Body of pancreas (tissue), 4 donors: ENCODE data around the gene TTC24. TPM values are rescaled to one million over a fixed set of nuclear protein-coding genes. Genes with fewer than 3 reads are reported as not detected.
"Not testable (repeated sequence)": the region's sequence is repeated elsewhere in the genome, so short reads cannot be mapped to it uniquely, and the experiment has no call there.

ENCODE experiments used
- ATAC-seq: fragments of 150-250 bp; one replicate; pipeline ENCODE4 v1.9.1; 2016
- DNase-seq, 4 donors: peaks; one replicate each; pipeline ENCODE4 v3.0.0-alpha.2; 2019
- H3K27ac ChIP-seq, 4 donors: fragments of 200-600 bp; sonication (generic); 1 replicate in 3 of 4; 2 replicates in 1 of 4; pipeline versions ENCODE4 v1.5.1 to v1.6.1; 2016 to 2019; ENCODE audit warnings: mild to moderate bottlenecking in 1 of 4, mixed read lengths in 1 of 4, moderate library complexity in 1 of 4
- H3K27me3 ChIP-seq, 2 donors: fragments of 200-600 bp; sonication (generic); one replicate each; pipeline ENCODE4 v1.6.0; 2016; ENCODE audit warnings: mild to moderate bottlenecking in 1 of 2
- H3K36me3 ChIP-seq, 2 donors: fragments of 200-600 bp; sonication (generic); replicated peaks in 1 of 2; 2 replicates each; pipeline ENCODE4 v1.5.1; 2016; ENCODE audit warnings: low read depth in 2 of 2; ENCODE audit not compliant: insufficient read depth in 1 of 2
- H3K4me1 ChIP-seq: fragments of 200-600 bp; sonication (generic); one replicate; pipeline ENCODE4 v1.6.0; 2016
- H3K4me3 ChIP-seq, 2 donors: fragments of 200-600 bp; sonication (generic); 1 replicate in 1 of 2; 2 replicates in 1 of 2; pipeline ENCODE4 v1.5.1; 2016 to 2019
- H3K9me3 ChIP-seq, 3 donors: fragments of 200-600 bp; sonication (generic); 1 replicate in 2 of 3; 2 replicates in 1 of 3; pipeline ENCODE4 v1.5.1; 2016
- POLR2A ChIP-seq, 3 donors: fragments of 450-650 bp; IDR thresholded peaks; one replicate each; pipeline ENCODE4 v1.6.1; 2016; ENCODE audit warnings: antibody characterized with exemption in 3 of 3, mild to moderate bottlenecking in 2 of 3
- WGBS, 2 donors: methylation state at CpG; one replicate each; pipeline ENCODE4 v1.1.5; 2017; 5-methylcytosine and 5-hydroxymethylcytosine counted together
- intact Hi-C: fragments of 100-400 bp; cut with DNase I; formaldehyde crosslinking; loops from one replicate; pipeline ENCODE4 v1.15.1; 2023
- total RNA-seq, 2 donors: library from RNA; depleted of rRNA; stranded (reverse); fragments of >200 nt; gene quantifications; one replicate each; pipeline ENCODE4 v1.1.0, GENCODE V29; 2016
- TF ChIP-seq, protein P1 (sequence below), 7 experiments: fragments of 450-650 bp in 4 of 7; fragments of 200-600 bp in 3 of 7; sonication (generic) in 3 of 7; IDR thresholded peaks; one replicate each; pipeline ENCODE4 v1.5.1; 2016 to 2019; ENCODE audit warnings: antibody characterized with exemption in 7 of 7

TTC24 gene
- total RNA-seq, 2 donors from 2014 or later: not detected

GRCh38 chr1:156608036-156608674 lies 28.6 kb downstream of the TTC24 start:
- Histone ChIP-seq H3K9me3 (no peaks in the 10 kb centered on the region), H3K27ac (no peak overlapping the region), H3K27me3 (no peaks in the 10 kb centered on the region), H3K36me3 (no peaks in the 10 kb centered on the region), H3K4me1 (no peaks in the 10 kb centered on the region), H3K4me3 (no peak overlapping the region)
- DNase-seq (peak; percentile 54 to 72 (median 60)), ATAC-seq (peak; percentile 83)
- TF ChIP-seq POLR2A (IDR thresholded peaks at IDR 0.05): no peak
- TF ChIP-seq, protein P1, sequence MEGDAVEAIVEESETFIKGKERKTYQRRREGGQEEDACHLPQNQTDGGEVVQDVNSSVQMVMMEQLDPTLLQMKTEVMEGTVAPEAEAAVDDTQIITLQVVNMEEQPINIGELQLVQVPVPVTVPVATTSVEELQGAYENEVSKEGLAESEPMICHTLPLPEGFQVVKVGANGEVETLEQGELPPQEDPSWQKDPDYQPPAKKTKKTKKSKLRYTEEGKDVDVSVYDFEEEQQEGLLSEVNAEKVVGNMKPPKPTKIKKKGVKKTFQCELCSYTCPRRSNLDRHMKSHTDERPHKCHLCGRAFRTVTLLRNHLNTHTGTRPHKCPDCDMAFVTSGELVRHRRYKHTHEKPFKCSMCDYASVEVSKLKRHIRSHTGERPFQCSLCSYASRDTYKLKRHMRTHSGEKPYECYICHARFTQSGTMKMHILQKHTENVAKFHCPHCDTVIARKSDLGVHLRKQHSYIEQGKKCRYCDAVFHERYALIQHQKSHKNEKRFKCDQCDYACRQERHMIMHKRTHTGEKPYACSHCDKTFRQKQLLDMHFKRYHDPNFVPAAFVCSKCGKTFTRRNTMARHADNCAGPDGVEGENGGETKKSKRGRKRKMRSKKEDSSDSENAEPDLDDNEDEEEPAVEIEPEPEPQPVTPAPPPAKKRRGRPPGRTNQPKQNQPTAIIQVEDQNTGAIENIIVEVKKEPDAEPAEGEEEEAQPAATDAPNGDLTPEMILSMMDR (IDR thresholded peaks at IDR 0.05): peak; percentile 29 to 86 (median 78)
- intact Hi-C loops: no loop called here
- WGBS, 2 donors: 21 to 26% methylated on average over 7 of the region's 7 CpGs

DNA sequence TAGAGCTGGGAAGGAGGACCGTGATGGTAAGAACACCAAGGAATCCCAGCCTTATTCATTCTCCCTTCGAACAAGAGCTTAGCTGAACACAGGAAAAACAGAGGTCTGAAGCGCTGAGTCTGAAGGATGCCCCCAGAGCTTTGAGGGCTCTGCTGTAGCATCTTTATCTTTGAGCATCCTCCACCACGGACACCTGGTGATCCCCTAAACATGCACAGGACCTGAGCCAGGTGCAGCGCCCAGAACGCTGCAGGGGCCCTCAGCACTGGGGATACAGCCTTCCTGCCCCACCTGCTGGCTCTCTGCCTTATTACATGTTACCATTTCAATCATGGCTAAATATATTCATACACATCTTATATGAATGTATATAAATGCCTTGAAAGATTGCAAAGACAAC lies 29.5 kb downstream of the TTC24 start:
- Histone ChIP-seq H3K4me3 (no peak overlapping the region), H3K36me3 (no peaks in the 10 kb centered on the region), H3K9me3 (no peaks in the 10 kb centered on the region), H3K27ac (no peak overlapping the region), H3K27me3 (no peaks in the 10 kb centered on the region), H3K4me1 (no peaks in the 10 kb centered on the region)
- intact Hi-C loops: no loop called here
- 29 to 36% methylated on average over 6 of the region's 6 CpGs for WGBS, 2 donors
- TF ChIP-seq POLR2A (IDR thresholded peaks at IDR 0.05): no peak
- TF ChIP-seq, protein P1 (IDR thresholded peaks at IDR 0.05): peak in 6 of 7 experiments; percentile 8 to 38 (median 34)
- no peak for ATAC-seq
- DNase-seq: peak in 1 of 4 donors; percentile 36

GRCh38 chr1:156610072-156610471 lies 30.5 kb downstream of the TTC24 start:
- WGBS, 2 donors: 77 to 80% methylated on average over 9 of the region's 9 CpGs
- H3K4me3 ChIP-seq, H3K9me3 ChIP-seq, H3K27me3 ChIP-seq, intact Hi-C loops, H3K4me1 ChIP-seq, H3K27ac ChIP-seq, H3K36me3 ChIP-seq, ATAC-seq, DNase-seq: not testable (repeated sequence)

DNA sequence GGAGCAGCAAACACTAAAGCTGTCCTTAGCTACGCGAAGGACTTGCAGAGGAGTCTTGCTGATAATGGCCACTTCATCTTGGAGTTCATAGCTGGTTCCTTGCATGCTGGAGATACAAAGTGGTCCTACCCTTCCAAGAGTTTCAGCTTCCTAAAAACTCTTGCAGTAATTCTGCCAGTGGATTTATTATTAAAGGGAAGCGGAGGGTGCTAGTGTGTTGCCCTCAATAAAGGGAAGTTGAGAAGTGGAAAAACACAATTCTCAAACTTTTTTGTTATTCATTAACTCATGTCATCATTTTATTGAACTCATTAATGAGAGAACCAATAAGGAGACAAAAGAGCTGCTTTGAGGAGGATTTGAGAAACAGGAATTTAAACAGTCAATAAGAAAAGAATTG lies 33.1 kb downstream of the TTC24 start:
- Histone ChIP-seq H3K27me3 (no peaks in the 10 kb centered on the region), H3K27ac (no peak overlapping the region), H3K4me1 (peaks cover 11% of the 10 kb centered on the region), H3K4me3 (no peak overlapping the region), H3K9me3 (no peaks in the 10 kb centered on the region), H3K36me3 (no peaks in the 10 kb centered on the region)
- intact Hi-C loops: no loop called here
- no peak for TF ChIP-seq POLR2A (IDR thresholded peaks at IDR 0.05)
- TF ChIP-seq, protein P1 (IDR thresholded peaks at IDR 0.05): no peak
- ATAC-seq: no peak
- 43 to 53% methylated on average over 3 of the region's 3 CpGs for WGBS, 2 donors
- DNase-seq: no peak

DNA sequence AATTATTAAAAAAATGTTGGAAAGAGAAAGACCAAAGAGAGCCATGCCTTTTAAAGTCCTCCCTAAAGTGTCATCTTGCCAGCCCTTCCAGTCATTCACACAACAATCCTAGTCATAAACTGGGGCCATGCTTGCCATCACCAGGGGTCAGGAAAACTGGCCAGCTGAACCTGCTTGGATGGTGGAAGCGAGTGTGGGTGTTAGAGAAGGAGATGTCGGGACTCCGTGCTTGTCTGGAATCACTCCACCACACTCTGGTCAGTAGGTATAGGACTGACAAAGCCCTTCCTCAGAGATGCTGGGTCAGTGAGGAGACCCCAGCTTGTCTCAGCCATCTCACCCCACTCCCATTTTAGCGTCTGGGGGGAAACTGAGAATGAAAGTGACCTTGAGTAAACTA lies 36.4 kb downstream of the TTC24 start:
- H3K4me3 ChIP-seq: no peak overlapping the region
- H3K27ac ChIP-seq: no peak overlapping the region
- H3K4me1 ChIP-seq: peaks cover 11% of the 10 kb centered on the region
- H3K36me3 ChIP-seq: no peaks in the 10 kb centered on the region
- intact Hi-C loops: no loop called here
- TF ChIP-seq POLR2A (IDR thresholded peaks at IDR 0.05): no peak
- TF ChIP-seq, protein P1 (IDR thresholded peaks at IDR 0.05): no peak
- H3K27me3 ChIP-seq: no peaks in the 10 kb centered on the region
- ATAC-seq (no peak), DNase-seq (no peak)
- WGBS, 2 donors: 25 to 30% methylated on average over 4 of the region's 4 CpGs
- H3K9me3 ChIP-seq: no peaks in the 10 kb centered on the region
